A549 treated with AZD9567 at 1 μM for 4 hours (cell line): ENCODE results near the gene RNF182. TPM values are rescaled to one million over a fixed set of nuclear protein-coding genes. Genes with fewer than 3 reads are reported as not detected.

Source experiments
- total RNA-seq: library from RNA; stranded (reverse); fragments of 200-300 nt; extraction: Qiagen RNA extraction; gene quantifications from 5 replicates; pipeline ENCODE4 v1.2.3, GENCODE V29; 2022; ENCODE audit not compliant: insufficient read depth

RNF182 gene
- total RNA-seq, result 1.2 to 3.0 TPM (median 2.5 TPM) in 5 replicates

GRCh38 chr6:13924949-13925881 lies at the start of gene RNF182:
Gene RNF182, plus strand, starts transcription at chr6:13924952. Its CDS starts 52,168 bp downstream, at chr6:13977120.

Other genes with a start within 250 kb of the RNF182 start
- 12.0 to 25.0 TPM (median 13.7 TPM) in 5 replicates for gene RANBP9, start 213.1 kb upstream of the RNF182 start, total RNA-seq
- gene MCUR1, start 110.4 kb upstream of the RNF182 start, total RNA-seq, result 9.9 to 15.1 TPM (median 14.2 TPM) in 5 replicates
- gene CD83, start 192.8 kb downstream of the RNF182 start, total RNA-seq, result 1.5 to 2.1 TPM (median 1.7 TPM) in 5 replicates